Spinal cord (tissue), 10 donors: ENCODE results near the gene SPAG7. TPM values are rescaled to one million over a fixed set of nuclear protein-coding genes. Genes with fewer than 3 reads are reported as not detected.

ENCODE experiments used
- DNase-seq, 6 donors: peaks; one replicate each; pipeline versions ENCODE4 v3.0.0 to v3.0.0-alpha.2; 2013 to 2015; ENCODE audit warnings: low spot score in 6 of 6, low read depth in 4 of 6
- H3K27ac ChIP-seq: one replicate; pipeline ENCODE4 v1.5.1; 2013; ENCODE audit warnings: low read depth, low read length, control low read depth
- H3K27me3 ChIP-seq: one replicate; pipeline ENCODE4 v1.6.1; 2013; ENCODE audit warnings: low read length; ENCODE audit not compliant: control insufficient read depth, insufficient read depth
- H3K36me3 ChIP-seq: one replicate; pipeline ENCODE4 v1.6.1; 2013; ENCODE audit warnings: low read length; ENCODE audit not compliant: control insufficient read depth, insufficient read depth
- H3K4me1 ChIP-seq: one replicate; pipeline ENCODE4 v1.6.1; 2013; ENCODE audit warnings: low read length; ENCODE audit not compliant: control insufficient read depth, insufficient read depth
- H3K4me3 ChIP-seq: one replicate; pipeline ENCODE4 v1.5.1; 2013; ENCODE audit warnings: low read depth, low read length, control low read depth
- H3K9me3 ChIP-seq: one replicate; pipeline ENCODE4 v1.6.1; 2013; ENCODE audit warnings: low read length; ENCODE audit not compliant: control insufficient read depth, insufficient read depth
- WGBS: methylation state at CpG from one replicate; pipeline ENCODE4 v1.1.5; 2013; ENCODE audit warnings: missing lambda C conversion rate; ENCODE audit not compliant: insufficient coverage; 5-methylcytosine and 5-hydroxymethylcytosine counted together
- polyA plus RNA-seq, 2 donors: library from polyadenylated mRNA; unstranded; fragments of 120-200 nt; gene quantifications; one replicate each; pipeline ENCODE4 v1.2.1, GENCODE V29; 2013; ENCODE audit not compliant: insufficient read length in 2 of 2
- total RNA-seq, 2 donors: library from RNA; depleted of rRNA in 1 of 2; stranded (reverse); fragments of 120-200 nt in 1 of 2; fragments of >200 nt in 1 of 2; gene quantifications; one replicate each; pipeline versions ENCODE4 v1.2.3 to v1.2.4, GENCODE V29; 2013 to 2014
- donor health status: healthy.

The SPAG7 gene
- total and polyA plus RNA-seq, 4 donors: 36.8 to 96.6 (median 89.9) TPM

- Histone ChIP-seq H3K36me3 (peaks cover 3% of the 10 kb centered on the region), H3K27me3 (peaks cover 10% of the 10 kb centered on the region), H3K4me1 (peaks cover 20% of the 10 kb centered on the region), H3K9me3 (no peaks in the 10 kb centered on the region), H3K4me3 (no peak overlapping the region), H3K27ac (no peak overlapping the region)
- DNase-seq: no peak
- WGBS: 68% methylated on average over 2 of the region's 3 CpGs
Measured at GRCh38 chr17:4951486-4951885, 16.1 kb downstream of the SPAG7 start.

- H3K4me1 ChIP-seq: peaks cover 21% of the 10 kb centered on the region
- no peak for DNase-seq
- H3K36me3 ChIP-seq: peaks cover 1% of the 10 kb centered on the region
- peak within 1 kb of the TSS; percentile 38 for H3K4me3 ChIP-seq
- H3K9me3 ChIP-seq: no peaks in the 10 kb centered on the region
- H3K27me3 ChIP-seq: peaks cover 10% of the 10 kb centered on the region
- WGBS: 48% methylated on average over 4 of the region's 7 CpGs
- peak within 1 kb of the TSS; percentile 69 for H3K27ac ChIP-seq
Measured at GRCh38 chr17:4950746-4951204, 16.8 kb downstream of the SPAG7 start, which contains the start of gene ENO3. Gene ENO3, plus strand, starts transcription at chr17:4951119. Its CDS starts 711 bp downstream, at chr17:4951830.

GRCh38 chr17:4950075-4950745 lies 17.4 kb downstream of the SPAG7 start:
- Histone ChIP-seq H3K27ac (peak overlapping the region; percentile 69), H3K36me3 (peaks cover 7% of the 10 kb centered on the region), H3K4me1 (peaks cover 26% of the 10 kb centered on the region), H3K4me3 (peak overlapping the region; percentile 38), H3K9me3 (no peaks in the 10 kb centered on the region), H3K27me3 (peaks cover 10% of the 10 kb centered on the region)
- 5% methylated on average over 47 of the region's 52 CpGs for WGBS
- DNase-seq: peak in 1 of 6 donors; percentile 44

GRCh38 chr17:4949321-4950074 lies 18.1 kb downstream of the SPAG7 start:
- Histone ChIP-seq H3K9me3 (no peaks in the 10 kb centered on the region), H3K4me3 (peak overlapping the region; percentile 92), H3K4me1 (peaks cover 29% of the 10 kb centered on the region), H3K36me3 (peaks cover 13% of the 10 kb centered on the region), H3K27me3 (peaks cover 10% of the 10 kb centered on the region), H3K27ac (peak overlapping the region; percentile 96)
- WGBS: under 1% methylated on average over 64 of the region's 75 CpGs
- peak in 1 of 6 donors; percentile 72 for DNase-seq

GRCh38 chr17:4948931-4949320 lies 18.7 kb downstream of the SPAG7 start:
- Histone ChIP-seq H3K4me3 (peak overlapping the region; percentile 92), H3K9me3 (no peaks in the 10 kb centered on the region), H3K4me1 (peaks cover 29% of the 10 kb centered on the region), H3K36me3 (peaks cover 19% of the 10 kb centered on the region), H3K27ac (peak overlapping the region; percentile 96), H3K27me3 (peaks cover 10% of the 10 kb centered on the region)
- WGBS: 0% methylated on average over 30 of the region's 40 CpGs
- DNase-seq: peak in 4 of 6 donors; percentile 62 to 94 (median 84)

- Histone ChIP-seq H3K4me3 (peak within 1 kb of the TSS; percentile 92), H3K9me3 (no peaks in the 10 kb centered on the region), H3K27me3 (peaks cover 10% of the 10 kb centered on the region), H3K27ac (peak within 1 kb of the TSS; percentile 96), H3K36me3 (peaks cover 25% of the 10 kb centered on the region), H3K4me1 (peaks cover 29% of the 10 kb centered on the region)
- WGBS: under 1% methylated on average over 53 of the region's 59 CpGs
- peak in 4 of 6 donors; percentile 67 to 95 (median 88) for DNase-seq
Measured at GRCh38 chr17:4948166-4948930, 19.3 kb downstream of the SPAG7 start, which contains the start of gene PFN1. Gene PFN1, minus strand, starts transcription at chr17:4948530. Its CDS starts 136 bp downstream, at chr17:4948394.

- peaks cover 10% of the 10 kb centered on the region for H3K27me3 ChIP-seq
- peaks cover 32% of the 10 kb centered on the region for H3K36me3 ChIP-seq
- DNase-seq: peak in 2 of 6 donors; percentile 41 to 69
- peak overlapping the region; percentile 92 for H3K4me3 ChIP-seq
- H3K4me1 ChIP-seq: peaks cover 29% of the 10 kb centered on the region
- WGBS: under 1% methylated on average over 41 of the region's 56 CpGs
- H3K9me3 ChIP-seq: no peaks in the 10 kb centered on the region
- H3K27ac ChIP-seq: peak overlapping the region; percentile 87
Measured at GRCh38 chr17:4947411-4948165, 20.0 kb downstream of the SPAG7 start.

- no peaks in the 10 kb centered on the region for H3K9me3 ChIP-seq
- peaks cover 38% of the 10 kb centered on the region for H3K36me3 ChIP-seq
- 4% methylated on average over 6 of the region's 7 CpGs for WGBS
- H3K4me3 ChIP-seq: peak overlapping the region; percentile 92
- DNase-seq: no peak
- H3K4me1 ChIP-seq: peaks cover 29% of the 10 kb centered on the region
- H3K27me3 ChIP-seq: peaks cover 10% of the 10 kb centered on the region
- peak overlapping the region; percentile 87 for H3K27ac ChIP-seq
Measured at GRCh38 chr17:4947010-4947410, 20.6 kb downstream of the SPAG7 start.
